IMR-90 (cell line): Measurements from ENCODE around the gene TUBB6.

ENCODE experiments used
- CTCF ChIP-seq: conservative IDR thresholded peaks from 2 replicates; pipeline ENCODE4 v1.5.1; 2012; ENCODE audit warnings: mild to moderate bottlenecking, low read depth, low read length, improper control_type of control experiment
- ELK1 ChIP-seq: fragments of 150-350 bp; IDR thresholded peaks from 2 replicates; pipeline ENCODE4 v1.6.1; 2016; ENCODE audit warnings: low read depth, mild to moderate bottlenecking, low read length, moderate library complexity, borderline replicate concordance
- FOS ChIP-seq: fragments of 150-350 bp; IDR thresholded peaks from 2 replicates; pipeline ENCODE4 v1.6.1; 2016; ENCODE audit warnings: low read depth, low read length
- MAFK ChIP-seq: IDR thresholded peaks from 2 replicates; pipeline ENCODE4 v1.6.1; 2012; ENCODE audit warnings: low read depth, low read length, improper control_type of control experiment
- MAZ ChIP-seq: IDR thresholded peaks from 2 replicates; pipeline ENCODE4 v1.6.1; 2012; ENCODE audit warnings: low read depth, mild to moderate bottlenecking, low read length, improper control_type of control experiment, moderate library complexity, borderline replicate concordance
- MXI1 ChIP-seq: IDR thresholded peaks from 2 replicates; pipeline ENCODE4 v1.6.1; 2012; ENCODE audit warnings: low read depth, mild to moderate bottlenecking, low read length, moderate library complexity, borderline replicate concordance
- POLR2A ChIP-seq: IDR thresholded peaks from 2 replicates; pipeline ENCODE4 v1.6.1; 2012; ENCODE audit warnings: mild to moderate bottlenecking, low read depth, low read length
- RAD21 ChIP-seq: IDR thresholded peaks from 2 replicates; pipeline ENCODE4 v1.6.1; 2012; ENCODE audit warnings: low read length, improper control_type of control experiment
- RCOR1 ChIP-seq: IDR thresholded peaks from 2 replicates; pipeline ENCODE4 v1.6.1; 2012; ENCODE audit warnings: mild to moderate bottlenecking, low read length, improper control_type of control experiment; ENCODE audit not compliant: insufficient replicate concordance
- RFX5 ChIP-seq: IDR thresholded peaks from 2 replicates; pipeline ENCODE4 v1.8.0; 2012; ENCODE audit warnings: low read depth, mild to moderate bottlenecking, low read length, moderate library complexity
- USF2 ChIP-seq: fragments of 150-350 bp; IDR thresholded peaks from 2 replicates; pipeline ENCODE4 v1.6.1; 2017; ENCODE audit warnings: mild to moderate bottlenecking, antibody characterized with exemption, low read length, low read depth

GRCh38 chr18:12371590-12371989, 63.5 kb downstream of the TUBB6 start:
- TF ChIP-seq POLR2A (no peak), RCOR1 (no peak), CTCF (no peak), RFX5 (no peak), USF2 (no peak), MXI1 (no peak), MAZ (no peak), RAD21 (no peak), MAFK (no peak), FOS (no peak), ELK1 (no peak)
